ENCODE measurements around the gene CMSS1.

Gene CMSS1

GRCh38 chr3:99997293-99997692 is 179.6 kb downstream of the CMSS1 start:
- DNase-seq (ENCODE audit: low read depth in 3 of 3): no peak

GRCh38 chr3:99999536-99999935 is 181.9 kb downstream of the CMSS1 start:
- DNase-seq (ENCODE audit: low read depth in 3 of 3): no peak

DNA sequence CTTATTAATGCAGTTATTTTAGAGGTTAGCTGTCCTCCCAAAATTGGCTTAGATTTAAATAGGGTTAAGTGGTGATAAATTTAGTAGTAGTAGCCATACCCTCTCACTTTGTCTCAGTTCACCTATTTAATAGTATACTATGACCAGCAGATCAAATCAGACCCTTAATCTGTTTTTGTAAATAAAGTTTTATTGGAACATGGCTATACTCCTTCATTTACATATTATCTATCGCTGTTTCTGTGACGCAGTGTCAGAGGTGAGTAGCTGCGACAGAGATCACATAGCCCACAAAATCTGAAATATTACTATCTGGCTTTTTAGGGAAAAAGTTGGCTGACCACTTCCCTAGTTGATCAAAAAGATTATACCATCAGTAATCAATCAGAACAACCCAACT is 183.4 kb downstream of the CMSS1 start:
- DNase-seq (ENCODE audit: low read depth in 3 of 3): no peak

DNA sequence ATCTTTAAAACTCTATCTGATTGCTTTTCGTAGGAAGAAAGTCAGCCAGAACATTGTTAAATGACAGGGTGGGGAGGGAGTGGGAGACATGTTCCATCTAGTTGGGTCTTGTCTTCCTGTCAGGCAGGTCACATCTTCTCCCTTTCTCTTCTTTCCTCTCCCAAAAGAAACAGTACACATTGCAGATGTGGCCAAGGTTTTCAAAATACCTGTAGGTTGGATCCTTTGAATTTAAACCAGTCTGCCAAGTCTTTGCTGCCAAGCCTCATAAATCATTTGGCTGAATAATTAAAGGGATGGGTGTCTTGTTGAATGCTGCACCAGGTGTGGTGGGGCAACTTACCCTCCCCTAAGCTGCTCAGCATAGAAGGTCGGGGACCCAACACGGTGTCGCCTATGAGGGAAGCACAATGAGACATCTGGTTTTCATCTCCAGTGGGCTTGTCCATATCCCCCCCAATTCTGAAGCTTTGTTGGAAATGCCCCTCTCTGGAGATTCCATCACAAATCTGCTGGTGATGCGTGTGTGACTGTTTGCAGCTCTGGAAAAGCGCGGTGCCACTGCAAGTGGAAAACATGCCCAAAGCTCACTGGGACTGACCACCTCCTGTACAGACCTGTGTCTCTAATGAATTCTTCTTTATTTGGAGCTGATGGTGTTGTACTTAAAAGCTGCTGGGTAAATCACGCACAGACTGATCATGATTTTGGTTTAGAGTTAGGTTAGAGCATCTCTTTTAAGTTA is 184.0 kb downstream of the CMSS1 start:
- DNase-seq (ENCODE audit: low read depth in 3 of 3): no peak

DNA sequence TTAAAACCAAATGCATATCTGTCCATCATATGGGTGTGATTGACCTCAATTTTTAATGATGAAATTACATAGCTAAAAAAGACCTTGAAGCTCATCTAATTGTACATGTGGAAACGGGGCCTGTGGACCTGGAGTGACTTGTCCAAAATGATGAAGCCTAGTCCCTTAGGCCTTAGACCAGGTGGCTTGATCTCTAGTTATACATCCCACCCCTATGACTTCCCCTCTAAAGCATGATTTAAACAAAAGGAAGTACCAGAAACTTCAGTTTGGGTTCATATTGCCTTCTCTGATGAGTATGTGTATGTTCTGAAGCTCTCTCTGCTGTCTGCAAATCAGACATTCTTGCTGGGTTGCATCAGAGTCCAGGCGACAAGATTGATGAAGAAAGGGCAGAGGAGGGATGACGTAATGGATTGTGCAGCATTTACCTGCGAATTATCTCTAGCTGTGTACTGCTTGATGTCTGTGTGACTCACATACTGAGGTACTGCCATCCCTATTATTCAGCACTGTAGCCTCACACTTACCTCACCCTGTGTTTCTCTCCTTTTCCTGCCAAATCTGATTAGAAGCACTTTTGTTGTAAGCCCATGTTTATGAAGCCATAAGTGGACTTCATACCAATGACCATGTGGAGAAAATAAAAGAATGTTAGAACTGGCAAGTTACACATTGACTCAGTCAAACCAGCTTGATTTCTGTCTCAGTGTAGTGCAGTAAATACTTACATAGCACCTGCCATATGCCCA is 185.1 kb downstream of the CMSS1 start:
- DNase-seq (ENCODE audit: low read depth in 3 of 3): no peak

DNA sequence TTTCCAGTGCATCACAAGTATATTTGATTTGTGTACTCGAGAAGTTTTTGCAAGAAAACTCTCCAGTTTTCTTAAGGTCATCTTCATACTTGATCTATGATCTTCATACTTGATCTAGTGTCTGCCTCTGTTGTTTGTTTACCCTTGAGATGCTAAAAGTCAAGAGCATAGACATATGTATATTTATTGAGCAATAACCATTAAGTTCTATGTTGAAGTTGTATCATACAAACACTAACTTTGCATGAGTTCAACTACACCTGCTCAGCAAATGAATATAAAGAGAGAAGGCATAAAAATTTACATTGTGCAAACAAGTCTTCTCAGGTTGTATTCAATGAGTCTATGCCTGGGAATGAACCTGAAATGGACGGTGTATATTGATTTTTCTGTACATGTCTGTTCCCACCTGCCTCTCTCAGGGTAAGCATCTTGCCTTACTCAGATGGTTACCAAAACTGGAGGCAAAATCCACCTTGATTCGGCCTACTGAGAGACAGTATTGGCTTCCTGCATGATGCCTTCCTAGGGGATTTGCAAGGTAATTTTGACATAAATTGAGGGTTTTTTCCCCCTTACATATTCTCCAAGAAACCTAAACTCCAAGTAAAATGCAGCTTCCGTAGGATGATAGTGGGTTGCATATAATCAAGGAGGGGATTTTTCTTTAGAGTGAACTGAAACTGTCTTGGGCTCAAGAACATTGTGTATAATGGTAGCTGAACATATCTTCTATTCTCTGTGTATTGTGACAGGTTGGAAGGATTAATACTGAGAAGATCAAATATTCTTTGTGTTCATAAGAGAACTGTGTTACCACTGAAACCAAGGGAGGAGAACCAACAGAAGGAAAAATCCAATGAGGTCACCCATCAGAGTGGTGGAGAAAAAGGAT is 186.2 kb downstream of the CMSS1 start:
- DNase-seq (ENCODE audit: low read depth in 3 of 3): no peak

DNA sequence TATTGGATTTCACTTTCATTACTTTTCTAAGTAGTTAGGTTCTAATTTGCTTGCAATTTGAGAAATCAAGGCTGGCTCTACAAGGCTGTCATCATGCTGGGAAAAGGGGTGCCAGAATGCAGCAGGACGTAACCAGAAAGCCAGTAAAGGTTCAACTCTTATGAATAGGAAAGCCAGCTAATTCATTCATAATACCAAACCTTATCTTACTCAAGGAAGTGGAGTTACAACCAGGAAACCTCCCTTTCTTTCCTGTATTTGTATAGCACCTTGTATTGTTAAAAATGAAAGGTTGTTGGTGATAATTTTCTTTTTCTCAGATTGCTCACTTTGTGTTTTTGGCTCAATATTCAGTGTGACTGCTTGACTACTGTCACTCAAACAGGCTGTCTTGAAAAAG is 187.3 kb downstream of the CMSS1 start:
- no peak for DNase-seq (ENCODE audit: low read depth in 3 of 3)

DNA sequence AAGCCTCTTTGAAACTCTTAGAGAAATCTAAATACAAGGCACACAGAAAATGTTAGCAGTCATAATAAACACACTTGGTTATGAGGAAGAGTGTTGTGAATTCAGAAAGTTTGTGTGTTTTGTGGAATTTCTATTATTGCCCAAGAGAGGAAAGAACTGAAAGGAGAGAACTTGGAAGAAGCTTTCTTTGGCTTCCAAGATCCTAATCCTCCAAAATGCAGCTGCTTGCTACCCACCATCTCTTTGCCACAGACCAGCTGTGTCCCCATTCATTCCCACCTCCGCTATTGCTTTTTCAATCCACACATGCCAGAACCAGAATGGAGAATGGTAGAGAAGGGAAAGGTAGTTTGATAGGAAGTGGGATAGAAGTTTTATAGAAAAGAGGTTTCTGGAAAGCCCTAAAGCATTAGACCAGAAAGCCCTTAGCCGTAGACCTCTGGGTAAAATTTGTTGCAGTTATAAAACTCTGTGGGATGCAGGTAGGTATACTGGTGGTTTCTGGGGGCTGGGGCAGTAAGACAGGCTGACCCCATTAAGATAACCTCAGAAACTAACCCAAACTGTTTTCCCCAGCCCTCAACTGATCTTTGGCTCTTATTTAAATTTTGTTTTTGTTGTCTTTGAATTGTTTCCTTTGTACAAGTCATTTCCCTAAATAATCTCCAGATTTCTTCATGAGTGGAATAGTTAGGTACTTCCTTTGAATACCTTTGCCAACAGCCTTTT is 188.2 kb downstream of the CMSS1 start:
- no peak for DNase-seq (ENCODE audit: low read depth in 3 of 3)

GRCh38 chr3:100006570-100007271 is 189.1 kb downstream of the CMSS1 start:
- no peak for DNase-seq (ENCODE audit: low read depth in 3 of 3)

GRCh38 chr3:100007313-100007712 is 189.7 kb downstream of the CMSS1 start:
- DNase-seq (ENCODE audit: low read depth in 3 of 3): no peak

GRCh38 chr3:100008081-100008698 is 190.5 kb downstream of the CMSS1 start:
- DNase-seq (ENCODE audit: low read depth in 3 of 3): no peak

- DNase-seq (ENCODE audit: low read depth in 3 of 3): no peak
Observed at GRCh38 chr3:100009276-100010086, 191.8 kb downstream of the CMSS1 start.

DNA sequence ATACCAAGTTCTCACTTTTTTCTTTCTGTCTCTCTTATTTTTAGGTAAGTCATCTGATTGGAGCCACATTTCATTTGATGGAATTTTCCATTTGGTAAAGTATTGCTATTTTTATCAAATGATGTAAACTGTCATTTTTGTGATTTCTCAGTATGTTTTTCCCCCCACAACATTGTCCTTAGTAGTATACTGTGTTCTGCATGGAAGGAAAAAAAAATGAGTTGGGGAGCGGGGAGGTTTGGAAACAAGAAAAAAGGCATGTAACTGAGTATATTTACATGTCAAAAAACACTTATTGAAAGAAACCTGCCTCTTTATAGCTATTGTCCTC is 192.4 kb downstream of the CMSS1 start:
- DNase-seq (ENCODE audit: low read depth in 3 of 3): no peak

DNA sequence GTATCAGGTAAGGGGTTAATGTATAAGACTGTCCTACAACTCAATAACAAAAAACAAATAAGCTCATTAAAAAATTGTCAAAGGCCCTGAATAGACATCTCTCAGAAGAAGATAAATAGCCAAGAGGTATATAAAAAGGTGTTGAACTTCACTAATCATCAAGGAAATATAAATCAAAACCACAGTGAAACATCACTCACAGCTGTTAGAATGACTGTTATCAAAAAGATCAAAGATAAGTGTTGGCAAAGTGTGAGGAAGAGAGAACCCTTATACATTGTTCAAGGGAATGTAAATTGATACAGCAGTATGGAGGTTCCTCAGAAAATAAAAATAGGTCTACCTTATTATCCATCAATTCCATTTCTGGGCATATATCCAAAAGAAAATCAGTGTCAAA is 201.1 kb downstream of the CMSS1 start:
- no peak for DNase-seq (ENCODE audit: low read depth in 3 of 3)

- no peak for DNase-seq (ENCODE audit: low read depth in 3 of 3)
Observed at GRCh38 chr3:100019719-100020118, 202.1 kb downstream of the CMSS1 start.

DNA sequence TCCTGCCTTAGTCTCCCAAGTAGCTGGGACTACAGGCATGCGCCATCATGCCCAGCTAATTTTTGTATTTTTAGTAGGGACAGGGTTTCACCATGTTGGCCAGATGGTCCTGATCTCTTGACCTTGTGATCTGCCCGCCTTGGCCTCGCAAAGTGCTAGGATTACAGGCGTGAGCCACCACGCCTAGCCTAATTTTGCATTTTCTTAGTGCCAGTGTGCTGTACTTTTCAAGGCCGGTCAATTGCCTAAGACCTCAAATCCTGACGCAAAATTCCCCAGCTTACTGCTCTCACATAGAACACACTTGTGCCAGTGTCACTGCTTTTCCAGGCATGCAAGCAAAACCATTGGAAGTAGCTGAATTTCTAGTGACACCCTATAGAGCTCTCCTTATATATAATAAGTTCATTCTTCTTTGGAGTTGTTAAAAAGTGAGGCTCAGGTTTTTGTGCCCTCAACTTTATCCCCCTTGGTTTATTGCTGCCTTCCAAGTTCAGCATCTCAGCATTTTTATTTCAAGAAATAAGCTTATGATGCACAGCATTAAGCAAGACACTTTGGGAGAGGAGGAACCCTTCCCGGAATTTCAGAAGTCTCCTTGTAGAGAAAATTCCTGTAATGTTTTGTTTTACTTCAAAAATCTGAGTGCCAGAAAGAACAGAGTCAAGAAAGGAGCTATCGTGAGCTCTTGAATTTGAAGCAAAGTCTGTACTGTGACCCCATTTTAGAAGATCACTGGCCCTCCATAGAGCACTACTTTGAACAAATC is 203.4 kb downstream of the CMSS1 start:
- DNase-seq (ENCODE audit: low read depth in 3 of 3): no peak

DNA sequence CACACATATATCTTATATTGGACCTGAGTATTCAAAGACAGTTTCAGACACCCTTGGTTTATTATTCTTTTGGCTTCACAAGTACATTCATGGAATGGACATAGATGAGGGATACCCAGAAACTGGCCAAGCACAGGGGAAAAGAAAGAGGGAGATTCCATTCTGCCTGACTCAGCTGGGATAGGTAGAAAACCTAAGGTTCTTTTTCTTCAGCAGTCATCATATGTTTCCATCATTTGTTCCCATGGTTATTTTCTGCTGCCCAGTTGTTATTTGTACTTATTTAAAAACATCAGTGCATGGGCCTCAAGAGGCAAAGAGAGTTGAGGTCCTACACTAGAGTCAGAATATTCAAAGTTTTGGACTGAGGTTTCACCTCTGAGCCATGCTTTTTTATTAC is 204.8 kb downstream of the CMSS1 start:
- DNase-seq (ENCODE audit: low read depth in 3 of 3): no peak

GRCh38 chr3:100023150-100023549 is 205.5 kb downstream of the CMSS1 start:
- no peak for DNase-seq (ENCODE audit: low read depth in 3 of 3)

- no peak for DNase-seq (ENCODE audit: low read depth in 3 of 3)
Observed at GRCh38 chr3:100023595-100023994, 205.9 kb downstream of the CMSS1 start.

Measured in stimulated activated CD4-positive, alpha-beta T cell treated with anti-CD3 and anti-CD28 coated beads, TNF-alpha, amount 100 ng/mL, for 4 hours (primary cell).